NCI-H2107 treated with DMSO at 0.1 percent for 48 hours (cell line): ENCODE data around the gene EFCAB13.
"Not testable (repeated sequence)": the region's sequence is repeated elsewhere in the genome, so short reads cannot be mapped to it uniquely, and the experiment has no call there.

Experiments used
- DNase-seq: peaks from one replicate; lab custom pipeline; 2025; ENCODE audit not compliant: unreplicated experiment; lab: John Stamatoyannopoulos, UW

EFCAB13 gene

GRCh38 chr17:47423406-47424295 lies 99.9 kb downstream of the EFCAB13 start:
- no peak for DNase-seq

GRCh38 chr17:47425233-47425632 lies 101.5 kb downstream of the EFCAB13 start:
- not testable (repeated sequence) for DNase-seq

GRCh38 chr17:47425887-47426635 lies 102.3 kb downstream of the EFCAB13 start:
- DNase-seq, result not testable (repeated sequence)

- no peak for DNase-seq
Observed at GRCh38 chr17:47427985-47428384, 104.2 kb downstream of the EFCAB13 start.

- DNase-seq, result not testable (repeated sequence)
Observed at GRCh38 chr17:47432240-47432639, 108.5 kb downstream of the EFCAB13 start.

GRCh38 chr17:47465165-47465564 lies 141.4 kb downstream of the EFCAB13 start:
- no peak for DNase-seq

- DNase-seq, result not testable (repeated sequence)
Observed at GRCh38 chr17:47466976-47467375, 143.2 kb downstream of the EFCAB13 start.

- DNase-seq, result no peak
Observed at GRCh38 chr17:47470836-47471235, 147.1 kb downstream of the EFCAB13 start.

- DNase-seq, result not testable (repeated sequence)
Observed at GRCh38 chr17:47472073-47472472, 148.3 kb downstream of the EFCAB13 start.
